Keratinocyte (primary cell): ENCODE measurements around the gene TMEM161B.

Source experiments
- EZH2 ChIP-seq: IDR thresholded peaks from one replicate; pipeline ENCODE4 v1.6.1; 2012; ENCODE audit warnings: inconsistent platforms, mild to moderate bottlenecking, low read length, moderate library complexity
- TF ChIP-seq, protein P1 (sequence below), 3 experiments: IDR thresholded peaks in 1 of 3; conservative IDR thresholded peaks in 1 of 3; optimal IDR thresholded peaks in 1 of 3; 2 replicates in 2 of 3; 3 replicates in 1 of 3; pipeline versions ENCODE3 to v1.5.1; 2011; ENCODE audit warnings: low read length in 3 of 3, mild to moderate bottlenecking in 3 of 3, moderate library complexity in 2 of 3, control low read depth in 1 of 3, inconsistent platforms in 1 of 3; ENCODE audit not compliant: insufficient read depth in 2 of 3; ENCODE audit errors: extremely low read depth in 1 of 3

DNA sequence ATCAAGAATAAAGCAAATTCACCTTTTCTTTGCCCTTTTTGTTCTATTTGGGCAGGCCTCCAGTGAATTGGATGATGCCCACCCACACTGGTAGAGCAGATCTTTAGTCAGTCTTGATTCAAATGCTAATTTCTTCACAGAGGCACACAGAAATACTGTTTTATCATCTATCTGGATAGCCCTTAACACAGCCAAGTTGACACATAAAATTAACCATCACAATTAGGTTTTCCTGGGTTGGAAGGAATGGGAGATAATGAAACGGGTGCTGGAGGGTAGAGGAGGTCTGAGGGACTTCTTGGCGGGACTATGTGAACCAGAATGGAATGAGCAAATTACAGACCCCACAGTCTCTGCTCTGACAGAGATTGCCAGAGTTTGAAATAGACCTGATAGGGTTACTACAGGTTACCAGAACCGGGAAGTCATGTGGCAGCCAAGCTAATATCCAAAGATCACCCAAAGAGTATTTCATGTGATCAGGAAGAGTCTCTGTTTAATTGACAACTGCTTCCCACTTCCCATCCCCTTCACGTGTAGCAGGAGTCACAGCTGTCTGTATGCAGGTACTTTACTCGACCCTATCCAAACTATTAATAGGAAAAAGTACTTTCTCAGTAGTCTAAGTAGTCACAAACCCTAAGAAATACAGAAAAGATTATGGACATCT lies 20.0 kb upstream of the TMEM161B start:
- TF ChIP-seq EZH2 = no peak
- TF ChIP-seq, protein P1, sequence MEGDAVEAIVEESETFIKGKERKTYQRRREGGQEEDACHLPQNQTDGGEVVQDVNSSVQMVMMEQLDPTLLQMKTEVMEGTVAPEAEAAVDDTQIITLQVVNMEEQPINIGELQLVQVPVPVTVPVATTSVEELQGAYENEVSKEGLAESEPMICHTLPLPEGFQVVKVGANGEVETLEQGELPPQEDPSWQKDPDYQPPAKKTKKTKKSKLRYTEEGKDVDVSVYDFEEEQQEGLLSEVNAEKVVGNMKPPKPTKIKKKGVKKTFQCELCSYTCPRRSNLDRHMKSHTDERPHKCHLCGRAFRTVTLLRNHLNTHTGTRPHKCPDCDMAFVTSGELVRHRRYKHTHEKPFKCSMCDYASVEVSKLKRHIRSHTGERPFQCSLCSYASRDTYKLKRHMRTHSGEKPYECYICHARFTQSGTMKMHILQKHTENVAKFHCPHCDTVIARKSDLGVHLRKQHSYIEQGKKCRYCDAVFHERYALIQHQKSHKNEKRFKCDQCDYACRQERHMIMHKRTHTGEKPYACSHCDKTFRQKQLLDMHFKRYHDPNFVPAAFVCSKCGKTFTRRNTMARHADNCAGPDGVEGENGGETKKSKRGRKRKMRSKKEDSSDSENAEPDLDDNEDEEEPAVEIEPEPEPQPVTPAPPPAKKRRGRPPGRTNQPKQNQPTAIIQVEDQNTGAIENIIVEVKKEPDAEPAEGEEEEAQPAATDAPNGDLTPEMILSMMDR (optimal IDR thresholded peaks at IDR 0.05 in 1 of 3, IDR thresholded peaks at IDR 0.05 in 1 of 3, conservative IDR thresholded peaks at IDR 0.05 in 1 of 3; ENCODE audit: extremely low read depth in 1 of 3, insufficient read depth in 2 of 3, low read length in 3 of 3) = no peak
